PC-9 (cell line): ENCODE measurements around the gene DTYMK. TPM values are rescaled to one million over a fixed set of nuclear protein-coding genes. Genes with fewer than 3 reads are reported as not detected.

ENCODE experiments used
- BruUV-seq: library from RNA; stranded (reverse); fragments of 400-500 nt; replicated peaks from 2 replicates; lab custom pipeline; 2021; lab: Mats Ljungman, UMichigan
- CTCF ChIA-PET: fragments of 300-600 bp; sonication (Branson Sonifier 250); formaldehyde crosslinking; loops from one replicate; lab custom pipeline; 2022; ENCODE audit warnings: antibody characterized with exemption; lab: Charles Lee
- POLR2A ChIA-PET: fragments of 300-600 bp; sonication (Branson Sonifier 250); formaldehyde crosslinking; loops from one replicate; lab custom pipeline; 2022; ENCODE audit warnings: antibody characterized with exemption; ENCODE audit not compliant: unreplicated experiment; lab: Charles Lee
- DNase-seq, 2 experiments: peaks; one replicate each; pipeline versions ENCODE4 v3.0.0 to v3.0.0-alpha.2; 2015 to 2022; ENCODE audit warnings: mixed read lengths in 1 of 2
- H2AFZ ChIP-seq: fragments of 200-600 bp; sonication (generic); 2 replicates; pipeline ENCODE4 v1.8.1; 2017; ENCODE audit warnings: antibody characterized with exemption
- H3F3A ChIP-seq: fragments of 200-600 bp; sonication (generic); 2 replicates; pipeline ENCODE4 v1.8.1; 2017; ENCODE audit warnings: antibody characterized with exemption, mild to moderate bottlenecking, low read depth; ENCODE audit not compliant: insufficient read depth
- H3K27ac ChIP-seq: fragments of 200-600 bp; sonication (generic); 2 replicates; pipeline ENCODE4 v1.6.1; 2016; ENCODE audit warnings: mixed run types
- H3K27me3 ChIP-seq: fragments of 200-600 bp; sonication (generic); 2 replicates; pipeline ENCODE4 v1.6.1; 2016; ENCODE audit warnings: low read depth, mixed run types; ENCODE audit not compliant: insufficient read depth
- H3K36me3 ChIP-seq: fragments of 200-600 bp; sonication (generic); 2 replicates; pipeline ENCODE4 v1.6.1; 2016; ENCODE audit warnings: low read depth, mixed run types
- H3K4me1 ChIP-seq: fragments of 200-600 bp; sonication (generic); replicated peaks from 2 replicates; pipeline ENCODE4 v1.6.1; 2016; ENCODE audit warnings: mixed run types; ENCODE audit not compliant: insufficient read depth
- H3K4me2 ChIP-seq: fragments of 200-600 bp; sonication (generic); 2 replicates; pipeline ENCODE4 v1.6.1; 2017; ENCODE audit warnings: mixed run types
- H3K4me3 ChIP-seq: fragments of 200-600 bp; sonication (generic); 2 replicates; pipeline ENCODE4 v1.6.1; 2016; ENCODE audit warnings: mixed run types
- H3K79me2 ChIP-seq: fragments of 200-600 bp; sonication (generic); 2 replicates; pipeline ENCODE4 v1.6.1; 2017; ENCODE audit warnings: low read depth, mixed run types
- H3K9me2 ChIP-seq: fragments of 200-600 bp; sonication (generic); 2 replicates; pipeline ENCODE4 v1.8.1; 2017; ENCODE audit warnings: mild to moderate bottlenecking; ENCODE audit not compliant: insufficient read depth
- H3K9me3 ChIP-seq: fragments of 200-600 bp; sonication (generic); 2 replicates; pipeline ENCODE4 v1.8.1; 2016; ENCODE audit warnings: low read depth; ENCODE audit not compliant: insufficient read depth
- H4K20me1 ChIP-seq: fragments of 200-600 bp; sonication (generic); 2 replicates; pipeline ENCODE4 v1.8.1; 2017; ENCODE audit not compliant: insufficient read depth
- EZH2 ChIP-seq: fragments of 200-600 bp; sonication (generic); IDR thresholded peaks from 2 replicates; pipeline ENCODE4 v1.8.0; 2017; ENCODE audit warnings: antibody characterized with exemption, low read depth
- intact Hi-C: fragments of 100-400 bp; cut with micrococcal nuclease; formaldehyde crosslinking; loops from one replicate; pipeline ENCODE4 v1.10.0; 2022; ENCODE audit not compliant: unreplicated experiment
- total RNA-seq: library from RNA; stranded (reverse); gene quantifications from 2 replicates; pipeline ENCODE4 v1.2.3, GENCODE V29; 2021
- TF ChIP-seq, protein P1 (sequence below): fragments of 200-600 bp; sonication (generic); conservative IDR thresholded peaks from 2 replicates; pipeline ENCODE4 v1.6.1; 2017; ENCODE audit warnings: mixed run types, antibody characterized with exemption, mild to moderate bottlenecking, moderate library complexity

Gene DTYMK
- total RNA-seq, 1 experiment from 2014 or later, result 183 TPM

DNA sequence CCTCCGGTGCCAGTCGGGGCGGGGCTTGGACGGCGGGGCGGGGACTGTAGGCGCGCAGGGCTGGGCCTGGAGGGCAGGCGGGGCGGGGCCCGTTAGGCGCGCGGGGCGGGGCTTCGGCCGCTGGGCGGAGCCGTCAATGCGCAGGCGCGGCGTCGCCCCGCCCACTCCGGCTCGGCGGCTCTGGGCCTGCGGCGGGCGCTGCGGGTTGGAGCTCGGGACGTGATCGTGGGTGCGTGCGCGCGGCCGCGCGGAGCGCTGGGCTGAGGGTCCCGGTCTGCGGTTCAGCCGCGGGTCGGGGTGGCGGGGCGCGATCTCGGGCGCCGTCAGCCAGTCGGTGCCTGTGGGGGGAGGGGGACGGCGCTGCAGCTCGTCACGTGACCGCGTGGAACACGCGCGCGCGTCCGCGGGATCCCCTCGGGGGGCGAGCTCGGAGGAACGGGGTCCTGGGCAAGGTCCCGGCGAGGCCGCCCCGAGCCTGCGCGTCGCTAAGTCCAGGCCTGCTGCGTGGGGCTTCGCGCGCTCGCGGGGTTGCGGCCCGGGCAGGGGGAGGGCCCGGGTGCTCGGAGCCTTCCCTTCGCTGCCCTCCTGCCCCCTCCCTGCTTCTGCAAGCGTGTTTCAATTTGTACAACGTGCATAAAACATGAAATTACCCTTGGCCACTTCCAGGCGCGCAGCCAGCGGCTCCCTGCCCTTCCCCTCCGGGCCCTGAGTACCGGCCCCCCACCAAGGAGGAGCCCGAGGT, 48.0 kb upstream of the DTYMK start, which contains the start of gene D2HGDH:
Gene D2HGDH, plus strand, starts transcription at position 164 of the 742 bp plus-strand sequence. CDS start 595 bp downstream, outside the sequence.
- intact Hi-C loops, result loop anchor here (1.0 to 10.0 kb wide), 2 partner anchors 32 to 140 kb away; partner anchors contain the start of gene ING5

DNA sequence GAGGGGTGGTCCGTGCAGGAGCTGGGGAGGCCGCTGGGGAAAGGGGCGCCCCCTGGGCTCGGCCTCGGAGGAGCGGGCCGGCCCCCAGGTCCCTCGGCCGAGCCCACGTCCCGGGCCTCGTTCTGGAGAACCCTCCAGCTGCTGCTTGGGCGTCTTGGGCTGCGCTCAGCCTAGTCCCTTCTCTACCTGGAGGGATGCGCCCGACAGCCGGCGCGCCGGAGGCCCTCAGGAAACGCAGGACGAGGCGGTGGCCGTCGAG, 47.5 kb upstream of the DTYMK start:
- CTCF ChIA-PET, result interaction anchor here (0.6 to 1.4 kb wide), 4 partner anchors 16 to 217 kb away, joined by 3 to 12 read pairs (median 4); no protein-coding TSS in a partner anchor
- TF ChIP-seq, protein P1, sequence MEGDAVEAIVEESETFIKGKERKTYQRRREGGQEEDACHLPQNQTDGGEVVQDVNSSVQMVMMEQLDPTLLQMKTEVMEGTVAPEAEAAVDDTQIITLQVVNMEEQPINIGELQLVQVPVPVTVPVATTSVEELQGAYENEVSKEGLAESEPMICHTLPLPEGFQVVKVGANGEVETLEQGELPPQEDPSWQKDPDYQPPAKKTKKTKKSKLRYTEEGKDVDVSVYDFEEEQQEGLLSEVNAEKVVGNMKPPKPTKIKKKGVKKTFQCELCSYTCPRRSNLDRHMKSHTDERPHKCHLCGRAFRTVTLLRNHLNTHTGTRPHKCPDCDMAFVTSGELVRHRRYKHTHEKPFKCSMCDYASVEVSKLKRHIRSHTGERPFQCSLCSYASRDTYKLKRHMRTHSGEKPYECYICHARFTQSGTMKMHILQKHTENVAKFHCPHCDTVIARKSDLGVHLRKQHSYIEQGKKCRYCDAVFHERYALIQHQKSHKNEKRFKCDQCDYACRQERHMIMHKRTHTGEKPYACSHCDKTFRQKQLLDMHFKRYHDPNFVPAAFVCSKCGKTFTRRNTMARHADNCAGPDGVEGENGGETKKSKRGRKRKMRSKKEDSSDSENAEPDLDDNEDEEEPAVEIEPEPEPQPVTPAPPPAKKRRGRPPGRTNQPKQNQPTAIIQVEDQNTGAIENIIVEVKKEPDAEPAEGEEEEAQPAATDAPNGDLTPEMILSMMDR, result no peak
- TF ChIP-seq EZH2, result no peak
- Histone ChIP-seq H3K9me2 (no peaks in the 10 kb centered on the region), H4K20me1 (peaks cover 13% of the 10 kb centered on the region; the same call in 1 of the 2 replicates), H3K27me3 (no peaks in the 10 kb centered on the region), H3F3A (peaks cover 25% of the 10 kb centered on the region), H3K9me3 (no peaks in the 10 kb centered on the region), H3K79me2 (peaks cover 17% of the 10 kb centered on the region; the same call in 1 of the 2 replicates), H3K4me3 (peak overlapping the region; percentile 37; the same call in 1 of the 2 replicates), H3K36me3 (no peaks in the 10 kb centered on the region; the same call in 1 of the 2 replicates), H3K27ac (no peak overlapping the region), H2AFZ (peak overlapping the region; percentile 74; the same call in 1 of the 2 replicates), H3K4me1 (peaks cover 16% of the 10 kb centered on the region), H3K4me2 (peak overlapping the region; percentile 71)
- DNase-seq, result no peak
- intact Hi-C loops, result loop anchor here (1.0 to 10.0 kb wide), 2 partner anchors 32 to 141 kb away; partner anchors contain the start of gene ING5
- POLR2A ChIA-PET, result interaction anchor here (0.7 to 0.9 kb wide), 3 partner anchors 33 to 579 kb away, joined by 3 to 7 read pairs (median 5); partner anchors contain the start of genes DTYMK and ING5
- BruUV-seq, result no TSS peak

More for the DNA sequence above, 48.0 kb upstream of the DTYMK start, which contains the start of gene D2HGDH:
- Histone ChIP-seq H3K9me3 (no peaks in the 10 kb centered on the region), H2AFZ (peak within 1 kb of the TSS; percentile 93), H3K4me1 (peaks cover 16% of the 10 kb centered on the region), H3F3A (peaks cover 25% of the 10 kb centered on the region), H4K20me1 (peaks cover 14% of the 10 kb centered on the region; the same call in 1 of the 2 replicates), H3K79me2 (peaks cover 17% of the 10 kb centered on the region; the same call in 1 of the 2 replicates), H3K27me3 (no peaks in the 10 kb centered on the region), H3K9me2 (no peaks in the 10 kb centered on the region), H3K27ac (peak within 1 kb of the TSS; percentile 36), H3K4me3 (peak within 1 kb of the TSS; percentile 85), H3K36me3 (no peaks in the 10 kb centered on the region; the same call in 1 of the 2 replicates), H3K4me2 (peak within 1 kb of the TSS; percentile 83)
- TF ChIP-seq, protein P1, result no peak
- no peak for TF ChIP-seq EZH2
- CTCF ChIA-PET, result interaction anchor here (0.6 to 1.4 kb wide), 5 partner anchors 16 to 216 kb away, joined by 3 to 12 read pairs (median 3); no protein-coding TSS in a partner anchor
- POLR2A ChIA-PET, result interaction anchor here (0.5 to 0.9 kb wide), 7 partner anchors 27 to 580 kb away, joined by 3 to 13 read pairs (median 5); partner anchors contain the start of genes DTYMK and ING5
- no TSS peak for BruUV-seq
- peak; percentile 65 to 98 for DNase-seq
